ENCODE results near the gene EIF3B.
"Not testable (repeated sequence)": the region's sequence is repeated elsewhere in the genome, so short reads cannot be mapped to it uniquely, and the experiment has no call there.

The EIF3B gene

GRCh38 chr7:2354186-2354938, at the start of gene EIF3B:
EIF3B (plus strand) TSS chr7:2354827; CDS start chr7:2354922, 95 bp downstream.
- DNase-seq (ENCODE audit: low spot score), result peak; percentile 98

- not testable (repeated sequence) for DNase-seq (ENCODE audit: low spot score)
Measured at GRCh38 chr7:2305258-2305657, 49.4 kb upstream of the EIF3B start.

- no peak for DNase-seq (ENCODE audit: low spot score)
Measured at GRCh38 chr7:2306688-2307087, 47.9 kb upstream of the EIF3B start.

DNA sequence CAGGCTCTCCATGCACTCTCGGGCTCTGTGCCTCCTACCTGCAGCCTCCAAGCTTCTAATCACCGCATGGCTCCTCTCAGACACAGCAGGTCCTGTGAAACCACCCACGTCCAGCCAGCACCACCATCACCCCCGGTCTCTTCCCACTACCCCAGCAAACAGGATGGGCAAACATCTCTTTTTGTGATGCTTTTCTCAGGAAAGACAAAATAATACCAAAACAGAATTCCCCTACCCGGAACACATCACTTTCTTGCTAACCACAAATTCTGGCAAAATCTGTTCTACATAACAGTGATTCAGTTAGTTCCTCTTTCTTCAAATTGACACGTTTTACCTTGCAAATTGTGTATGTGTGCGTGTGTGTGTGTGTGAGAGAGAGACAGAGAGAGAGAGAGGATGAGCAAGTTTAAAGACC, 46.9 kb upstream of the EIF3B start:
- DNase-seq (ENCODE audit: low spot score), result no peak

- DNase-seq (ENCODE audit: low spot score), result no peak
Measured at GRCh38 chr7:2309889-2310331, 44.7 kb upstream of the EIF3B start.

DNA sequence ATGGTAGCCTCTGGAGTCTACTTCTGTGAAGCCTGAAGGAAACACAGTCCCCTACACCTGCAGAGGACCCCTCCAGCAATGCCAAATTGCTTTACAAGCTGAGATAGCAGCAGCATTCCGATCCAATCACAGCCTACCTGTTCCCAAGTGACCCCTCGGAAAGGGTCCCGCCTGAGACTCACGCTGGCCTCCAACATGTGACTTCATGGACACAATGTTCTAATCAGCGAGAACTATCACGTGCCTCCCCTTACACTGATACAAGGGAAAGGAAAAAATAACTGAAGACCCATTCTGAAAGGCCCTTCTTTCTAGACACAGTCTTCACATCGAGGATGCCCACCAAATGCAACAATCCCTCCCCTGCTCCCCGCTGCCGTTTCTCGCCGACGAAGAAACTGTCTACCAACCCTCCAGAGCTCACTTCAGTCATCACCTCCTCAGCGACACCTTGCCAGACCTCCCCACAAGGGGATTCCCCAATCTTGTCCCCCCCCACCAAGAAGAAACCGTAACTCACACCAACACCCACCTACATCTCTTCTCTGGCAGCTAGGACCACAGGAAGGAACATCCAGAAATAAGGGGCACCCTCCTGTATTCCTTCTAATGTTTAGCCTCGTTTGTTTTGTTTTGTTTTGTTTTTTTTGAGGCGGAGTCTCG, 42.2 kb upstream of the EIF3B start:
- DNase-seq (ENCODE audit: low spot score), result no peak

GRCh38 chr7:2313450-2314208, 41.0 kb upstream of the EIF3B start:
- peak; percentile 14 for DNase-seq (ENCODE audit: low spot score)

GRCh38 chr7:2314209-2314955, 40.2 kb upstream of the EIF3B start, which contains the start of gene SNX8:
SNX8 (minus strand) TSS chr7:2314441; CDS start chr7:2314421, 20 bp downstream.
- DNase-seq (ENCODE audit: low spot score), result peak; percentile 97

DNA sequence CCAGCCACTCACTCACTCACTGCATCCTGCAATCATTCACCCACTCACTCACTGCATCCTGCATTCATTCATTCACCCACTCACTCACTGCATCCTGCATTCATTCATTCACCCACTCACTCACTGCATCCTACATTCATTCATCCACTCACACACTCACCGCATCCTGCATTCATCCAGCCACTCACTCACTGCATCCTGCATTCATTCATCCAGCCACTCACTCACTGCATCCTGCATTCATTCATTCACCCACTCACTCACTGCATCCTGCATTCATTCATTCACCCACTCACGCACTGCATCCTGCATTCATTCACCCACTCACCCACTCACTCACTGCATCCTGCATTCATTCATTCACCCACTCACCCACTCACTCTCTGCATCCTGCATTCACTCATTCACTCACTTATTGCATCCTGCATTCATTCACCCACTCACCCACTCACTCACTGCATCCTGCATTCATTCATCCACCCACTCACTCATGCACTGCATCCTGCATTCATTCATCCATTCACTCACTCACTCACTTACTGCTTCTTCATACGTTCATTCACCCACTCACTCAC, 39.6 kb upstream of the EIF3B start:
- not testable (repeated sequence) for DNase-seq (ENCODE audit: low spot score)

GRCh38 chr7:2315787-2316186, 38.8 kb upstream of the EIF3B start:
- no peak for DNase-seq (ENCODE audit: low spot score)

DNA sequence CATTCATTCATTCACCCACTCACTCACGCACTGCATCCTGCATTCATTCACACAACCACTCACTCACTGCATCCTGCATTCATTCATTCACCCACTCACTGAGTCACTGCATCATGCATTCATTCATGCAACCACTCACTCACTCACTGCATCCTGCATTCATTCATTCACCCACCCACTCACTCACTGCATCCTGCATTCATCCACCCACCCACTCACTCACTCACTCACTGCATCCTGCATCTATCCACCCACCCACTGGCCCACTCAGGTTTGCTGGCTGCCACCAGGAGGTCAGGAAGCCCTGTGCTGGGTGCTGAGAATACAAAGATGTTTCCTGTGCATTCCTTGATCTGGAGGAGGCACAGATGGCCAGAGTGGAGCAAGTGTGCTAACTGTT, 38.0 kb upstream of the EIF3B start:
- no peak for DNase-seq (ENCODE audit: low spot score)

DNA sequence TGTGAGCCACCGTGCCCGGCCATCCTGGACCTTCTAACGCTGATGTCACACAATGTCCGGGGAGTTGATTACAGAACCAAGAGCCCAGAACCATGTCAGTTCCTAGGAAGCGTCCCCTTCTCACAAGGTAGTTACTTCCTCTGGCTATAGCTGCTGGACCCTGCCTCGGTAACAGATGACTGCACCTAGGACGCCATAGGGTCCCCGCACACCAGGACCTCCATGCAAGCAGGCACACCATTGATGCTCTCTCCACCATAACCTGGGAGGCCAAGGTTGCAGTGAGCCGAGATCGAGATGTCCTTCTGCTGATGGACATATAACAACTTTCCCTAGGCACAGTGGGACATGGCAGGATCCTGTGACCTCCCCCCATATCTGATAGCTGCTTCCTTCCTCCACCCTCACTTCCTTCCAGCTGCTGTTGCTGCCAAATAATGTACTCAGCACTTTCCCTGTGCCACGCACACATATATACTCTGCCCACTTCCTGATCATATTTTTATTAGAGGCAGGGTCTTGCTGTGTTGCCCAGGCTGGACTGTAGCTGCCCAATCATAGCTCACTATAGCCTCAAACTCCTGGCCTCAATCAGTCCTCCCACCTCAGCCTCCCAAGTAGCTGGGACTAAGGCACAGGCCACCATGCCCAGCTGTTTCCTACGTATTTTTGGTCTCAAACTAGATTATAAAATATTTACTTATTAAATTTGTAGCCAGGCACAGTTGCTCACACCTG, 36.9 kb upstream of the EIF3B start:
- no peak for DNase-seq (ENCODE audit: low spot score)

DNA sequence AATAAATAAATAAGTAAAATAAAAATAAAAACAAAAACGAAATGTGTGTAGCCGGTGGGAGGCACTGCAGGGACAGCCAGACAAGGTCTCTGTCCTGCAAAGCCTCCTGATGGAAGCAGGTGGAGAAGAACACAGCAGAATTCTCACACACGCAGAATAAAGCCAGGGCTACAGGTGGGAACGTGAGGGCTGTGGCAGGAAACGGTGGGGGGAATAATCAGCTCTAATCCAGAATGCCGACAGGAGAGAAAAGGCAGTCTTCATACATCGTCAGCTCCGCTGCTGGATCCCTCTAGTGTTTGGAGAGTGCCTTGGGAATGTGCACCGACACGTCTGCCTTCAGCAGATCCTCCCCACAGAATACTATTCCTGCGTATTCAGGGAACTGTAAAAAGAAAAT, 33.6 kb upstream of the EIF3B start:
- no peak for DNase-seq (ENCODE audit: low spot score)

DNA sequence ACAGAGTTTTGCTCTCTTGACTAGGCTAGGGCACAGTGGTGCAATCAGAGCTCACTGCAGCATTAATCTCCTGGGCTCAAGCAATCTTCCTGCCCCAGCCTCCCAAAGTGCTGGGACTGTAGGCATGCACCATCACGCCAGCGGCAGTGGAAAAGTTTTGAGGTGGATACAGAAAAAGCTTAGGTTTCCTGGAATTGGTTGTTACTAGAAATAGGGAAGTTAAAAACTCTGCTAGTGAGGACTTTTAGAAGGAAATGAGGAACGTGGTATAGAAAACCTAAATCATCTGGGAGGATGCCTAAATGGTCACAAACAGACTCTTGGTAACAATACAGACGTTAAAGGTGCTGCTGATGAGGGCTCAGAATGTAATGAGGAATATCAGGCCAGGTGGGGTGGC, 29.5 kb upstream of the EIF3B start:
- DNase-seq (ENCODE audit: low spot score), result no peak

GRCh38 chr7:2326951-2327350, 27.7 kb upstream of the EIF3B start:
- no peak for DNase-seq (ENCODE audit: low spot score)

GRCh38 chr7:2330493-2330892, 24.1 kb upstream of the EIF3B start:
- DNase-seq (ENCODE audit: low spot score), result no peak

GRCh38 chr7:2331707-2332106, 22.9 kb upstream of the EIF3B start:
- DNase-seq (ENCODE audit: low spot score), result no peak

DNA sequence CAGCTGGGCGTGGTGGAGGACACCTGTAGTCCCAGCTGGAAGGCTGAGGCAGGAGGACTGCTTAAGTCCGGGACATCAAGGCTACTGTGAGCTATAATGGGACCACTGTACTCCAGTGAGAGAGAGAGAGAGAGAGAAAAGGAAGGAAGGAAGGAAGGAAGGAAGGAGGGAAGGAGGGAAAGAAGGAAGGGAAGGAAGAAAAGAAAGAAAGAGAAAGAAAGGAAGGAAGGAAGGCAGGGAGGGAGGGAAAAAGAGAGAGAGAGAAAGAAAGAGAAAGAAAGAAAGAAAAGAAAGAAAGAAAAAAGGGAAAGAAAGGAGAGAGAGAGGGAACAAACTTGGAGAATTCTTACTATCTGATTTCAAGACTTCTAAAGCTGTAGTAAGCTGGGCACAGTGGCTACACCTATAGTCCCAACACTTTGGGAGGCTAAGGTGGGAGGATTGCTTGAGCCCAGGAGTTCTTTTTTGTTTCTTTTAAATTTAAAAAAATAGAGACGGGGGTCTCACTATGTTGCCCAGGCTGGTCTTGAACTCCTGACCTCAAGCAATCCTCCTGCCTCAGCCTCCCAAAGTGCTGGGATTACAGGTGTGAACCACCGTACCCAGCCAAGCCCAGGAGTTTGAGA, 21.9 kb upstream of the EIF3B start:
- not testable (repeated sequence) for DNase-seq (ENCODE audit: low spot score)

- DNase-seq (ENCODE audit: low spot score), result no peak
Measured at GRCh38 chr7:2336626-2337299, 17.9 kb upstream of the EIF3B start.
